SJSA1 (cell line): Measurements from ENCODE around the gene ERP27. TPM values are rescaled to one million over a fixed set of nuclear protein-coding genes. Genes with fewer than 3 reads are reported as not detected.

Source experiments
- DNase-seq, 2 experiments: peaks; one replicate each; pipeline ENCODE4 v3.0.0-alpha.2; 2015 to 2020; ENCODE audit warnings: low spot score in 2 of 2, low read depth in 1 of 2
- H3K27ac ChIP-seq: fragments of 250-450 bp; sonication (Bioruptor Pico); 2 replicates; pipeline ENCODE4 v1.5.1; 2020; ENCODE audit warnings: mild to moderate bottlenecking, moderate library complexity
- H3K27me3 ChIP-seq: fragments of 250-450 bp; sonication (Bioruptor Pico); replicated peaks from 2 replicates; pipeline ENCODE4 v1.5.1; 2020; ENCODE audit warnings: mild to moderate bottlenecking, moderate library complexity
- H3K36me3 ChIP-seq: fragments of 250-450 bp; sonication (Bioruptor Pico); 2 replicates; pipeline ENCODE4 v1.5.1; 2020; ENCODE audit warnings: mild to moderate bottlenecking
- H3K4me1 ChIP-seq: fragments of 250-450 bp; sonication (Bioruptor Pico); replicated peaks from 2 replicates; pipeline ENCODE4 v1.6.1; 2021; ENCODE audit warnings: mild to moderate bottlenecking
- H3K4me3 ChIP-seq: fragments of 250-450 bp; sonication (Bioruptor Pico); 2 replicates; pipeline ENCODE4 v1.5.1; 2020; ENCODE audit warnings: mild to moderate bottlenecking
- H3K9me3 ChIP-seq: fragments of 250-450 bp; sonication (Bioruptor Pico); replicated peaks from 2 replicates; pipeline ENCODE4 v1.5.1; 2020; ENCODE audit warnings: mild to moderate bottlenecking
- total RNA-seq: library from RNA; depleted of rRNA; stranded (reverse); fragments of >200 nt; shearing (Covaris generic); gene quantifications from 2 replicates; pipeline ENCODE4 v1.2.3, GENCODE V29; 2014

The ERP27 gene
- total RNA-seq, 1 experiment from 2014 or later: not detected

GRCh38 chr12:14937689-14938088 is 648 bp downstream of the ERP27 start:
- no peaks in the 10 kb centered on the region for H3K27me3 ChIP-seq
- no peak for DNase-seq
- H3K36me3 ChIP-seq: no peaks in the 10 kb centered on the region
- H3K9me3 ChIP-seq: no peaks in the 10 kb centered on the region; the same call in 1 of the 2 replicates
- H3K4me1 ChIP-seq: peaks cover 4% of the 10 kb centered on the region; the same call in 1 of the 2 replicates
- no peak overlapping the region for H3K27ac ChIP-seq
- H3K4me3 ChIP-seq: no peak overlapping the region

- Histone ChIP-seq H3K4me1 (peaks cover 4% of the 10 kb centered on the region; the same call in 1 of the 2 replicates), H3K27me3 (no peaks in the 10 kb centered on the region), H3K27ac (no peak overlapping the region), H3K4me3 (no peak overlapping the region), H3K9me3 (no peaks in the 10 kb centered on the region; the same call in 1 of the 2 replicates), H3K36me3 (no peaks in the 10 kb centered on the region)
- DNase-seq: no peak
Measured at GRCh38 chr12:14937014-14937413, 1.3 kb downstream of the ERP27 start.

DNA sequence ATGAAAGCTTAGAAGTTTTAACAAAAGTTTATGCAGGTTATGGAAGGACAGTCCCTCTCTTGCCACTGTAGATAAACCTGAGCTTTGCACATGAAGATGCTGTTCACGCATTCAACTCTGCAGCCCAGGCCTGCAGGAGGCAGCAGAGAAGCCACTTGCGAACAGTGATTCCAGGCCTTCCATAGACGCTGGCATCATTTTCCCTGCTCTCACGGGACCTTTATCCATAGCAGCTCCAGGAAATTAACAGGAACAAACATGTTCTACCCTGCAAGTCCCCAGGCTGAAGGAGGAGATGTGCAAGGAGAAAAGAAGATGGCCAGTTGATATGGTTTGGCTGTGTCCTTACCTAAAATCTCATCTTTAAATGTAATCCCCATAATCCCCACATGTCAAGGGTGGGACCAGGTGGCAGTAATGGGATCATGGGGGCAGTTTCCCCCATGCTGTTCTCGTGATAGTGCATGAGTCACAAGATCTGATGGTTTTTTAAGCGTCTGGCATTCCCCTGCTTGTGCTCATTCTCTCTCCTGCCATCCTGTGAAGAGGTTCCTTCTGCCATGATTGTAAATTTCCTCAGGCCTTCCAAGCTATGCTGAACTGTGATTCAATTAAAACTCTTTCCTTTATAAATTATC is 2.0 kb downstream of the ERP27 start:
- no peak overlapping the region for H3K27ac ChIP-seq
- H3K27me3 ChIP-seq: no peaks in the 10 kb centered on the region
- no peaks in the 10 kb centered on the region for H3K36me3 ChIP-seq
- no peak for DNase-seq
- no peak overlapping the region for H3K4me3 ChIP-seq
- H3K9me3 ChIP-seq: no peaks in the 10 kb centered on the region; the same call in 1 of the 2 replicates
- H3K4me1 ChIP-seq: peaks cover 9% of the 10 kb centered on the region

GRCh38 chr12:14935031-14935430 is 3.3 kb downstream of the ERP27 start:
- Histone ChIP-seq H3K4me1 (peaks cover 17% of the 10 kb centered on the region), H3K9me3 (no peaks in the 10 kb centered on the region; the same call in 1 of the 2 replicates), H3K27ac (no peak overlapping the region), H3K36me3 (no peaks in the 10 kb centered on the region), H3K4me3 (no peak overlapping the region), H3K27me3 (no peaks in the 10 kb centered on the region)
- DNase-seq: no peak

DNA sequence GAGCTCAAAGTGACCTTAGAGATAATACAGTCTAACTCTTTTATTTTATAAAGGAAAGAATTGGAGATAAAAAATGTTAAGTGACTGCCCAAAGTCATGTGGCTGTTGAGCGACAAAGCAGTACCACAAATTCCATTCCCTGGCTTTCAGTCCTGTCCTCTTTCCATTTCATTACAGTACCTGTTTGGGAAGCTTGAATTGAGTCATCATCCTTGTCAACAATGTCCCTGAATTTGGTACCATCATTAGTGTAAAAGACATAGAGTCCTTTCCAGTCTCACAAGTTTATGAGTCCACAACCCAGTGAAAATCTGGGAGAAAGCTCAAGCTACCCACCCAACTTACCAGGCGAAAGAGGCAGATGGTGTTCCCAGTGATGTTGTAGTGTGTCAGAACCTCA is 3.8 kb downstream of the ERP27 start:
- Histone ChIP-seq H3K36me3 (no peaks in the 10 kb centered on the region), H3K4me3 (no peak overlapping the region), H3K9me3 (no peaks in the 10 kb centered on the region; the same call in 1 of the 2 replicates), H3K27ac (no peak overlapping the region), H3K4me1 (peaks cover 17% of the 10 kb centered on the region), H3K27me3 (no peaks in the 10 kb centered on the region)
- no peak for DNase-seq

- Histone ChIP-seq H3K4me1 (peaks cover 23% of the 10 kb centered on the region), H3K27ac (no peak overlapping the region), H3K9me3 (no peaks in the 10 kb centered on the region; the same call in 1 of the 2 replicates), H3K4me3 (no peak overlapping the region), H3K36me3 (no peaks in the 10 kb centered on the region), H3K27me3 (no peaks in the 10 kb centered on the region)
- no peak for DNase-seq
Measured at GRCh38 chr12:14931791-14932560, 6.4 kb downstream of the ERP27 start.

GRCh38 chr12:14931359-14931758 is 7.0 kb downstream of the ERP27 start:
- Histone ChIP-seq H3K27ac (no peak overlapping the region), H3K4me3 (no peak overlapping the region), H3K4me1 (peaks cover 23% of the 10 kb centered on the region), H3K9me3 (no peaks in the 10 kb centered on the region; the same call in 1 of the 2 replicates), H3K36me3 (no peaks in the 10 kb centered on the region), H3K27me3 (no peaks in the 10 kb centered on the region)
- DNase-seq: peak in 1 of 2 experiments; percentile 23

- no peaks in the 10 kb centered on the region for H3K27me3 ChIP-seq
- no peak for DNase-seq
- no peak overlapping the region for H3K4me3 ChIP-seq
- H3K4me1 ChIP-seq: peaks cover 23% of the 10 kb centered on the region
- H3K27ac ChIP-seq: no peak overlapping the region
- no peaks in the 10 kb centered on the region; the same call in 1 of the 2 replicates for H3K9me3 ChIP-seq
- no peaks in the 10 kb centered on the region for H3K36me3 ChIP-seq
Measured at GRCh38 chr12:14930299-14930698, 8.0 kb downstream of the ERP27 start.

GRCh38 chr12:14928931-14929330 is 9.4 kb downstream of the ERP27 start:
- Histone ChIP-seq H3K4me1 (peaks cover 19% of the 10 kb centered on the region), H3K9me3 (no peaks in the 10 kb centered on the region), H3K4me3 (no peak overlapping the region), H3K36me3 (no peaks in the 10 kb centered on the region), H3K27ac (no peak overlapping the region), H3K27me3 (no peaks in the 10 kb centered on the region)
- DNase-seq: no peak

- DNase-seq: no peak
- Histone ChIP-seq H3K4me1 (peaks cover 19% of the 10 kb centered on the region), H3K27me3 (no peaks in the 10 kb centered on the region), H3K9me3 (no peaks in the 10 kb centered on the region), H3K4me3 (no peak overlapping the region), H3K36me3 (no peaks in the 10 kb centered on the region), H3K27ac (no peak overlapping the region)
Measured at GRCh38 chr12:14927267-14927666, 11.1 kb downstream of the ERP27 start.

GRCh38 chr12:14924541-14924940 is 13.8 kb downstream of the ERP27 start:
- H3K4me3 ChIP-seq: no peak overlapping the region
- no peak for DNase-seq
- no peaks in the 10 kb centered on the region for H3K27me3 ChIP-seq
- H3K4me1 ChIP-seq: peaks cover 6% of the 10 kb centered on the region; the same call in 1 of the 2 replicates
- no peak overlapping the region for H3K27ac ChIP-seq
- H3K9me3 ChIP-seq: no peaks in the 10 kb centered on the region
- H3K36me3 ChIP-seq: no peaks in the 10 kb centered on the region

GRCh38 chr12:14923944-14924343 is 14.4 kb downstream of the ERP27 start:
- Histone ChIP-seq H3K27ac (no peak overlapping the region), H3K9me3 (no peaks in the 10 kb centered on the region), H3K27me3 (no peaks in the 10 kb centered on the region), H3K4me3 (no peak overlapping the region), H3K4me1 (peaks cover 4% of the 10 kb centered on the region; the same call in 1 of the 2 replicates), H3K36me3 (no peaks in the 10 kb centered on the region)
- DNase-seq: no peak

- H3K27me3 ChIP-seq: no peaks in the 10 kb centered on the region
Measured at GRCh38 chr12:14921218-14921617, 17.1 kb downstream of the ERP27 start.

DNA sequence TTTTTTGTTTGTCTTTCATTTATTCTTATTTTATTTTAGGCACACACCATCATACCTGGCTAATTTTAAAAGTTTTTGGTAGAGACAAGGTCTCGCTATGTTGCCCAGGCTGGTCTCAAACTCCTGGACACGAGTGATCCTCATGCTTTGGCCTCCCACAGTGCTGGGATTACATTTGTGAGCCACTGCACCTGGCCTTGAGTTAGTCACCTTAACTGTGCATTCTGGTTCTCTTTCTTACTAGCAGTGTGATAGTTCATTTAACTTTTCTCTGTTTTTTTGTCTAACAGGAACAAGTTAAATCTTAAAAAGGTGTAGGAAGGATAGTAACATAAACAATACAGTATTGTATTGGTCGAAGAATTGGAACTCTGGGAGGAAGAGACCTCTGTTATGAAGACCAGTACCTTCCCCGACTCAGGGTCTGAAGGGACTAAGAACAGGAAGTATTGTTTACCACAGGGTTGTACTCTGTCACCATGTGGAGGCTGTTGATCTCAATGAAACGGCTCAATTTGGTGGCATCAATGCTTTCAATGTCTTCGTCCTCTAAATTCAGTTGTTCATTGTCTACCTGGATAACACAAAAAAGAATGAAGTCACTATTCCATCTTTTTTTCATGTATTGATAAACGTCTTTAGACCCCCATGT is 17.7 kb downstream of the ERP27 start:
- no peaks in the 10 kb centered on the region for H3K36me3 ChIP-seq
- no peaks in the 10 kb centered on the region for H3K4me1 ChIP-seq
- no peak for DNase-seq
- H3K27me3 ChIP-seq: no peaks in the 10 kb centered on the region
- no peak overlapping the region for H3K4me3 ChIP-seq
- no peak overlapping the region for H3K27ac ChIP-seq
- H3K9me3 ChIP-seq: no peaks in the 10 kb centered on the region

More at GRCh38 chr12:14921218-14921617, 17.1 kb downstream of the ERP27 start:
- H3K9me3 ChIP-seq: no peaks in the 10 kb centered on the region
- no peaks in the 10 kb centered on the region for H3K36me3 ChIP-seq
- no peak overlapping the region for H3K27ac ChIP-seq
- no peaks in the 10 kb centered on the region for H3K4me1 ChIP-seq
- no peak for DNase-seq
- H3K4me3 ChIP-seq: no peak overlapping the region
